OCI-LY1 (cell line): ENCODE results near the gene PHLDB2.

Experiments
- CTCF ChIP-seq: fragments of 200-600 bp; sonication (generic), shearing (Covaris generic); IDR thresholded peaks from 2 replicates; pipeline ENCODE4 v1.5.1; 2017; ENCODE audit warnings: mild to moderate bottlenecking, antibody characterized with exemption, low read length, moderate library complexity, mixed read lengths
- EZH2 ChIP-seq: fragments of 200-600 bp; sonication (generic), shearing (Covaris generic); IDR thresholded peaks from 2 replicates; pipeline ENCODE4 v1.8.0; 2017; ENCODE audit warnings: borderline replicate concordance, mixed run types, mild to moderate bottlenecking, antibody characterized with exemption, low read length, moderate library complexity, mixed read lengths

- TF ChIP-seq CTCF (no peak), EZH2 (no peak)
Measured at GRCh38 chr3:111904376-111905241, 45.5 kb downstream of the PHLDB2 start.
